Stimulated activated CD8-positive, alpha-beta memory T cell treated with anti-CD3 and anti-CD28 coated beads, Interleukin-12 subunit alpha, Interleukin-12 subunit beta, amount 100 ng/mL, for 1 hour (primary cell): ENCODE results near the gene CDK12.
"Not testable (repeated sequence)": the region's sequence is repeated elsewhere in the genome, so short reads cannot be mapped to it uniquely, and the experiment has no call there.

Source experiments
- DNase-seq: peaks from one replicate; pipeline ENCODE4 v3.0.0-alpha.2; 2020; ENCODE audit warnings: low read depth

The CDK12 gene

DNA sequence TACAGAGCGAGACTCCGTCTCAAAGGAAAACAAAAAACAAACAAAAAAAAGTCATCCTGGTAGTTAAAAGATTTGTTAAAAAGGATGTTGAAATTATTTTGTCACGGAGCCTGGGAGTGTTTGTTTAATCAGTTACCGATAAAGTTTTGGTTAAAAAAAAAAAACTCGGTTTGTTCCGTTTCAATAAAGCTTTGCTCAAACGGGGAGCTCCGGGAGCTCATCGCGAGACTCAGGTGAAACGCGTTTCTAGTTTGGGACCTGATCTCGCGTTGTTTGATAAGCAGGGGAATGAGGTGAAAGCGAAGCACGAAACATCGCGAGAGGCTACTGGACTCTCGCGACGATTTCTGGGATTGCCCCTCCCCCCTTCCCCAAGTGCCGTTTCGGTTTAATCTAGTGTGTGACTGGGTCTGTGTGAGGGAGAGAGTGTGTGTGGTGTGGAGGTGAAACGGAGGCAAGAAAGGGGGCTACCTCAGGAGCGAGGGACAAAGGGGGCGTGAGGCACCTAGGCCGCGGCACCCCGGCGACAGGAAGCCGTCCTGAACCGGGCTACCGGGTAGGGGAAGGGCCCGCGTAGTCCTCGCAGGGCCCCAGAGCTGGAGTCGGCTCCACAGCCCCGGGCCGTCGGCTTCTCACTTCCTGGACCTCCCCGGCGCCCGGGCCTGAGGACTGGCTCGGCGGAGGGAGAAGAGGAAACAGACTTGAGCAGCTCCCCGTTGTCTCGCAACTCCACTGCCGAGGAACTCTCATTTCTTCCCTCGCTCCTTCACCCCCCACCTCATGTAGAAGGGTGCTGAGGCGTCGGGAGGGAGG is at the start of gene CDK12:
Gene CDK12 (plus strand): TSS at position 374 of the 813 bp plus-strand sequence. CDS start 586 bp downstream, outside the sequence.
- DNase-seq: peak; percentile 92

DNA sequence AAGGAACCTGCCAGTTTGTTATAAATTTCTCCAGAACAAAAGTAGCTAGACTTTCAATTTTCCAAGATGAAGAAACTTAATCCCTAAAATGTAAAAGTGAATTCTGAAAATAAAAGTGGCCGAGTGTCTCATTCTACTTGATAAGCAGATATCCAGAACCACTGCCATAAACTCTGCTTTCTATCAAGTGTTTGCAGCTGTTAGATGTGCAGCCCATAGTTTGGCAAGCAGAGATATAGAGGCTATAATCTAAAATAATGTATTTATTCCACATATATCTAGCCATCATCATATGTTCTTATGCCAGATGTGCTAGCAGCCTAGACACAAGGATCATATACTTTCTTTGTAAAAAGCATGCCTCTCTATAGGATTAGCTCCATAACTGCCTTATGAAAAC is 45.1 kb upstream of the CDK12 start:
- DNase-seq: no peak

DNA sequence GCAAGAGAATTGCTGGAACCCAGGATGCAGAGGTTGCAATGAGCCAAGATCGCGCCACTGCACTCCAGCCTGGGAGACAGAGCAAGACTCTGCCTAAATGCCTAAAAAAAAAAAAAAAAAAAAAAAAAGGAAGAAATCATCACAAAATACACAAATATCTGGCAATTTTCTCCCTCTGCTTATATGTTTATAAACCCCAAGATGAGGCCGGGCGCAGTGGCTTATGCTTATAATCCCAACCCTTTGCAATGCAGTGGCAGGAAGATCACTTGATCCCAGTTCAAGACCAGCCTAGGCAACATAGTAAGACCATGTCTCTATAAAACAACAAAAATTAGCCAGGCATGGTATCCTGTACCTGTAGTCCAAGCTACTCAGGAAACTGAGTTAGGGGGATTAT is 31.7 kb upstream of the CDK12 start:
- no peak for DNase-seq

DNA sequence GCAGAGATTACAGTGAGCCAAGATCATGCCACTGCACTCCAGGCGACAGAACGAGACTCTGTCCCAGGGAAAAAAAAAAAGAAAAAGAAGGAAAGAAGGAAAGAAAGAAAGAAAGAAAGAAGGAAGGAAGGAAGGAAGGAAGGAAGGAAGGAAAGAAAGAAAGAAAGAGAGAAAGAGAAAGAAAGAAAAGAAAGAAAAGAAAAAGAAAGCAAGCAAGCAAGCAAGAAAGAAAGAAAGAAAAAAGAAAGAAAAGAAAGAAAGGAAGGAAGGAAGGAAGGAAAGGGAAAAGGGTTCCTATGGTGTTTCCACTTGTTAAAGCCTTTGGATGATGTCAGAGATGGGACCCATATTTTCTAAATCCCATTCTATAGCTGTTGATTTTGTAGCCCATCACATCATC is 21.4 kb upstream of the CDK12 start:
- DNase-seq: not testable (repeated sequence)

DNA sequence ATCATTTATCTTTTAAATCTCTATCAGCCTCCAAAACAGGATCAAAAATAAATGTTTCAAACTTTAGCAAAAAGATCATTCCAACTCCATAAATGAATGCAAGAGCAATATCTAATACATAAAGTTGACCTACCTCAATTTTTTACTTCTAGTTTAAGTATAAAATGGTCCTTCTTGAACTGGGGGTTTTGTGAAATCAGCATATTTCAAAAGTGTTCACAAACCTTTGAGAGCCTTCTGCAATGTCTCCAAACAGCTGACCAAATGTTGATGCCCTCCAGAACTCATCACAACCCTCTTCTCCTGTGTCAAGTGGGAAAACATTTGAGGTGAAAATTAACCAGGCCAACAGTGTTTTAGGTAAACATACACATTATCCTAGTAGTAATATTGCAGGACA is 18.0 kb upstream of the CDK12 start:
- no peak for DNase-seq

DNA sequence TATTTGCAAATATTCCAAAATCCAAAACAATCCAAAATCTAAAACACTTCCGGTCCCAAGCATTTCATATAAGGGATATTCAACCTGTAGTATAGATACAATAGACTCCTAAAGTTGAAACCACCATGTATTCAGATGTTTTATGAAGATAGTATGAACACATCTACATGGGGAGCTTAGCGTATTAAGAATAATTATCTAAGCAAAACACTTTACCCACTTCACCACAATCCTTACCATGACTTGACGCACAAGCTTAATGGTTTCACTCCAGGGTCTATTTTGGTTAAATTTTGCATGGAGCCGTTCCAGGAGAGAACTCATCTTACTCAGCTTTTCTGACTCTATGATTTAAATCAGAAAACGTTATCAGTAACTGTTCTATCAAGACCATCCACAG is 13.7 kb upstream of the CDK12 start:
- no peak for DNase-seq

DNA sequence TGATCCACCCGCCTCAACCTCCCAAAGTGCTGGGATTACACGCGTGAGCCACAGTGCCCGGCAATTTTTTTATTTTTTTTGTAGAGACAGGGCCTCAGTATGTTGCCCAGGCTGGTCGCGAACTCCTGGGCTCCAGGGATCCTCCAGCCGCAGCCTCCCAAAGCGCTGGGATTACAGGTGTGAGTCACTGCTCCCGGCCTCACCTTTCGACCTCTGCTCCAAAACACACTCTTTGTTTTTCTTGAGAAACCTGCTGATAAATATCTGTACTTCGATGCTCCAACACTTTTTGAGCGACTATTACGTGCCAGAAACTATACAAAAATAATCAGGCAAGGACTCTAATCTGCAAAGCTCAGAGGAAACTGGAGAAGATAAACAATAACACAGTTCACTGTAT is 11.2 kb upstream of the CDK12 start:
- DNase-seq: no peak

DNA sequence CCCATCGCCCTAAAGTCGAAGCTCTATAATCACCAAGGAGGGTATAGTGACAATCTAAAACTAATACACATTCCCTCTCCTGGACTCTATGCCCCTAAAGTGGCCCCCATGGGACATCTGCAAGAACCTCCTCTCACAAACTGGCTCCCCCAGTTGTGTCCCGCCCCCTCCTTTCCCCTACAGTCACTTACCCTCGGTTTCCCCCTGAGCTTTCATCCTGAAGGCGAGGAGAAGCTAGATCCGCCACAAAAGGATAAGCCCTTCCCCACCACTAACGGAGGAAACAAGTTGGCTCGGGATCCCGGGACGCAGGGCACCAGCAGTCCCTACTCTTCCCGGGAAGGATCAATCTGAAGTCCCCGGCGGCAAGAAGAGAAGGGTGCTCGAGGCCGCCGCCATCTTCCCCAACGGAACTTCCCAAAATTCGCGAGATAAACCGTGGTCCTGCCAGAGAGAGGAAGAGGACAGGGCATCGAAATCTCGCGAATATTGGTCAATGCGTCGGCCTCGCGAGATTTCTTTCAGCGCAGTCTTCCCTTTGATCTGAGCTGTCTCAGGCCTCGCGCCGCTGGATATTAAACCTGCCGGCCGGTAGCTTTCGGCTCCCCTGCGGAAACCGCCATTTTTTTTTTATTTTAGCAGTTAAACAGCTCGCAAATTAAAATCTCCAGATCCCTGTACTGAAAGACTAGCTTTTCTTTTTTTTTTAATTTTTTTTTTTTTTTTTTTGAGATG is 10.3 kb upstream of the CDK12 start, which contains the start of gene MED1:
Gene MED1 (minus strand): TSS at position 417 of the 735 bp plus-strand sequence. CDS start 201 bp downstream, at position 216.
- DNase-seq: peak; percentile 79

DNA sequence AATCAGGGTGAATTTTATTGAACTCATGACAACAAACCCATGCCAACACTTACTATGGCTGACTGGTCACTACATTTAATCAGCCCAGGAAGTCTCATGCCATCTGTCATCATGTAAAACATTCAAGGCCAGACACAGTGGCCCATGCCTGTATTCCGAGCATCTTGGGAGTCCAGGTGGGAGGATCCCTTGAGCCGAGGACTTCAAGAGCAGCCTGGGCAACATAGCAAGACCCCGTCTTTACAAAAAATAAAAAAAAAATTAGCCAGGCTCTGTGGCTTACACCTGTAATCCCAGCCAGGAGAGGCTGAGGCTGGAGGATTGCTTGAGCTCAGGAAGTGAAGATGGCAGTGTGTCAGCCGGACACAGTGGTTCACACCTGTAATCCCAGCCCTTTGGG is 5.4 kb upstream of the CDK12 start:
- no peak for DNase-seq

DNA sequence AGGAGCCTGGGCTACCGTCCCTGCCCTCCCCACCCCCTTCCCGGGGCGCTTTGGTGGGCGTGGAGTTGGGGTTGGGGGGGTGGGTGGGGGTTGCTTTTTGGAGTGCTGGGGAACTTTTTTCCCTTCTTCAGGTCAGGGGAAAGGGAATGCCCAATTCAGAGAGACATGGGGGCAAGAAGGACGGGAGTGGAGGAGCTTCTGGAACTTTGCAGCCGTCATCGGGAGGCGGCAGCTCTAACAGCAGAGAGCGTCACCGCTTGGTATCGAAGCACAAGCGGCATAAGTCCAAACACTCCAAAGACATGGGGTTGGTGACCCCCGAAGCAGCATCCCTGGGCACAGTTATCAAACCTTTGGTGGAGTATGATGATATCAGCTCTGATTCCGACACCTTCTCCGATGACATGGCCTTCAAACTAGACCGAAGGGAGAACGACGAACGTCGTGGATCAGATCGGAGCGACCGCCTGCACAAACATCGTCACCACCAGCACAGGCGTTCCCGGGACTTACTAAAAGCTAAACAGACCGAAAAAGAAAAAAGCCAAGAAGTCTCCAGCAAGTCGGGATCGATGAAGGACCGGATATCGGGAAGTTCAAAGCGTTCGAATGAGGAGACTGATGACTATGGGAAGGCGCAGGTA is 762 bp downstream of the CDK12 start:
- no peak for DNase-seq

DNA sequence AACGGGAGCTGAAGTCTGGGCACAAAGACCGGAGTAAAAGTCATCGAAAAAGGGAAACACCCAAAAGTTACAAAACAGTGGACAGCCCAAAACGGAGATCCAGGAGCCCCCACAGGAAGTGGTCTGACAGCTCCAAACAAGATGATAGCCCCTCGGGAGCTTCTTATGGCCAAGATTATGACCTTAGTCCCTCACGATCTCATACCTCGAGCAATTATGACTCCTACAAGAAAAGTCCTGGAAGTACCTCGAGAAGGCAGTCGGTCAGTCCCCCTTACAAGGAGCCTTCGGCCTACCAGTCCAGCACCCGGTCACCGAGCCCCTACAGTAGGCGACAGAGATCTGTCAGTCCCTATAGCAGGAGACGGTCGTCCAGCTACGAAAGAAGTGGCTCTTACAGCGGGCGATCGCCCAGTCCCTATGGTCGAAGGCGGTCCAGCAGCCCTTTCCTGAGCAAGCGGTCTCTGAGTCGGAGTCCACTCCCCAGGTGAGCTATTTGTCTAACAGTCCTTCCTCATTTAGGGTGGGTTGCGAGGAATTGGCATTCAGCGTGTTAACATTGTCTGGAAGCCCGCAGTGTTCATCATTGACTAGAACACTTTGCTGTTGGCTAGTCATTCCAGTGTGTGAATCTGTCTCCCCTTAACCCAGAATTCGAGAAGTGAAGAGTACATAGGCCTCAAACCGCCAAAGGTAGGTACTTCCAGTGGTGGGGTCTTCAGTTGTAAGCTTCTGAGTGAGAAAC is 1.5 kb downstream of the CDK12 start:
- DNase-seq: no peak

DNA sequence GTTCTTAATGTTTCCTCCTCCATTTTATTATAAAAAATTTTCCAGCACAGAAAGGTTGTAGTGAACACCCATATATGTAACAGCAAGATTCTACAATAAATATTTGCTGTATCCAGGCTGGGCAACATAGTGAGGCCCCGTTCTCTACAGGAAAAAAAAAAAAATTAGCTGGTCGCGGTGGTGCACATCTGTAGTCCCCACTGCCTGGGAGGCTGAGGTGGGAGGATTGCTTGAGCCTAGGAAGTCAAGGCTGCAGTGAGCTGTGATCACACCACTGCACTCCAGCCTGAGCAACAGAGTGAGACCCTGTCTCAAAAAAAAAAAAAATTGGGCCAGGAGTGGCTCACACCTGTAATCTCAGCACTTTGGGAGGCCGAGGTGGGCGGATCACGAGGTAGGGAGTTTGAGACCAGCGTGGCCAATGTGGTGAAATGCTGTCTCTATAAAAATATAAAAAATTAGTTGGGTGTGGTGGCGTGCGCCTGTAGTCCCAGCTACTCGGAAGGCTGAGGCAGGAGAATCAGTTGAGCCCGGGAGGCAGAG is 3.4 kb downstream of the CDK12 start:
- DNase-seq: not testable (repeated sequence)

DNA sequence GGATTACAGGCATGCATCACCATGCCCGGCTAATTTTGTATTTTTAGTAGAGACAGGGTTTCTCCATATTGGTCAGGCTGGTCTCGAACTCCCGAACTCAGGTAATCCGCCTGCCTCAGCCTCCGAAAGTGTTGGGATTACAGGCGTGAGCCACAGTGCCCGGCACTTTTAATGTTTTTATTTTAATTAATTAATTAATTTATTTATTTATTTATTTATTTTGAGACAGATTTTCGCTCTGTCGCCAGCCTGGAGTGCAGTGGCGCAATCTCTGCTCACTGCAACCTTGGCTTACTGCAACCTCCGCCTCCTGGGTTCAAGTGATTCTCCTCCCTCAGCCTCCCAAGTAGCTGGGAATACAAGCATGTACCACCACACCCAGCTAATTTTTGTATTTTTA is 7.3 kb downstream of the CDK12 start:
- not testable (repeated sequence) for DNase-seq

DNA sequence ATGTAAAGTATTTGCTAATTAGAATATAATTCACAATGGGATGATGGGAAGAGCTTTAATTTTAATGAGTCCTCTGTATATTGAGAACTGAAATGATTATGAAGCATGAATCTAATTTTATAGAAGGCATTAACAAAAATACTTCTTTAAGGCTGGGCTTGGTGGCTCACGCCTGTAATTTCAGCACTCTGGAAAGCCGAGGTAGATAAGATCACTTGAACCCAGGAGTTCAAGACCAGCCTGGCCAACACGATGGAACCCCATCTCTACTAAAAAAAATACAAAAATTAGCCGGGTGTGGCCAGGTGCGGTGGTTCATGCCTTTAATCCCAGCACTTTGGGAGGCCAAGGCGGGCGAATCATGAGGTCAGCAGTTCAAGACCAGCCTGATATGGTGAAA is 12.0 kb downstream of the CDK12 start:
- no peak for DNase-seq

DNA sequence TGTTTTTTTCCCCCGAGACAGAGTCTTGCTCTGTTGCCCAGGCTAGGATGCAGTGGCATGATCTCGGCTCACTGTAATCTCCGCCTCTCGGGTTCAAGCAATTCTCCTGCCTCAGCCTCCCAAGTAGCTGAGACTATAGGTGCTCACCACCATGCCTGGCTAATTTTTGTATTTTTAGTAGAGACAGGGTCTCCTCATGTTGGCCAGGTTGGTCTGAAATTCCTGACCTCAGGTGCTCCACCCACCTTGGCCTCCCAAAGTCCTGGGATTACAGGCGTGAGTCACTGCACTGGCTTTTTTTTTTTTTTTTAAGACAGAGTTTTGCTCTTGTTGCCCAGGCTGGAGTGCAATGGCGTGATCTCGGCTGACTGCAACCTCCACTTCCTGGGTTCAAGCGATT is 18.3 kb downstream of the CDK12 start:
- DNase-seq: not testable (repeated sequence)

DNA sequence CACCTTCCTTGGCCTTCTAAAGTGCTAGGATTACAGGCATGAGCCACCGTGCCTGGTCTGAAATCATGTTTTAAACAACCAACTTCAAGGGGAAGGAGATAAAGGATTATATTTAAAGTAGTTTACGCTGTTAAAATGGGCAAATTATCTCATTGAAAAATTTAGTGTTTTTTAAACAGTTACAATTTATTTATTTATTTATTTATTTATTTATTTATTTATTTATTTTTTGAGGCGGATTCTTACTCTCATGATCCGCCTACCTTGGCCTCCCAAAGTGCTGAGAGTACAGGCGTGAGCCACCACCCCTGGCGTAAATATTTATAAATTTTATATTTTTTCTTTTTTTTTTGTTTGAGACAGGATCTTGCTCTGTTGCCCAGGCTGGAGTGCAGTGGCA is 22.2 kb downstream of the CDK12 start:
- no peak for DNase-seq

DNA sequence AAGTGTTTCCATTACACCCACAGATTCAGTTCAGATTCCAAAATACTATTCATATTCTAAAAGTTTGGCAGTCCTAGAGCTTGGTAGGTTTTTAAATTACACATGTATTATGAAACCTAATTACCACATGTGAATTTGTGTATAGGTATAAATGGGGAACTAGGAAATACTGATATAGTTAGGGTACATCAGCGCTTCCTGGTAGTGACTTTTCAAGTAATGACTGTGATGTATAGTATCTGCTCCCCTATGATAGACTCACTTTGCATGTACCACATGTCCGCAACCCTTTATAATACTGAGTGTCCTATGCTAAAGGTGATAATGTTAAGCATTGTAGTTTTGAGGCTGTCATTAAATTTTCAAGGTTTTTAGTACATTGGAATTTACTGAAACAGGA is 22.9 kb downstream of the CDK12 start:
- DNase-seq: no peak

DNA sequence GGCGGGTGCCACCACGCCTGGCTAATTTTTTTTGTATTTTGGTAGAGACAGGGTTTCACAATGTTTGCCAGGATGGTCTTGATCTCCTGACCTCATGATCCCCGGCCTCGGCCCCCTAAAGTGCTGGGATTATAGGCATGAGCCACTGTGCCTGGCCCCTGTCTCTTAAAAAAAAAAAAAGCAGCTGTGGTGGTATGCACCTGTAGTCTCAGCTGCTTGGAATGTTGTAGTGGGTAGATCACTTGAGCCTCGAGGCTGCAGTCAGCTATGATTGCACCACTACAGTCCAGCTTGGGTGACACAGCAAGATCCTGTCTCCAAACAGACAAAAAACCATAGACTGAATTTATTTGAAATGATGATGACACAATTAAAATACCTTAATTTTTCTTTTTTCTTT is 24.3 kb downstream of the CDK12 start:
- DNase-seq: no peak

DNA sequence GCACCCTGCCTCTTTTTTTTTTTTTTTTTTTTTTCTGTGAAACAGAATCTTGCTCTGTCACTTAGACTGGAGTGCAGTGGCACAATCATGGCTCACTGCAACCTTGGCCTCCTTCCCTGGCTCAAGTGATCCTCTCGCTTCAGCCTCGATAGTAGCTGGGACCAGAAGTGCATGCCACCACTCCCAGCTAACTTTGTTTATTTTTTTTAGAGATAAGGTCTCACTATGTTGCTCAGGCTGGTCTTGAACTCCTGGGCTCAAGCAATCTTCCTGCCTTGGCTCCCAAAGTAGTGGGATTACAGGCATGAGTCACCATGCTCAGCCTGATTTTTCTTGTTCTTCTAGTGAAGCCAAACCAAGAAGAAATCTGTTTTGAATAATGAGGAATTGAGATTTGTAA is 25.0 kb downstream of the CDK12 start:
- DNase-seq: no peak

DNA sequence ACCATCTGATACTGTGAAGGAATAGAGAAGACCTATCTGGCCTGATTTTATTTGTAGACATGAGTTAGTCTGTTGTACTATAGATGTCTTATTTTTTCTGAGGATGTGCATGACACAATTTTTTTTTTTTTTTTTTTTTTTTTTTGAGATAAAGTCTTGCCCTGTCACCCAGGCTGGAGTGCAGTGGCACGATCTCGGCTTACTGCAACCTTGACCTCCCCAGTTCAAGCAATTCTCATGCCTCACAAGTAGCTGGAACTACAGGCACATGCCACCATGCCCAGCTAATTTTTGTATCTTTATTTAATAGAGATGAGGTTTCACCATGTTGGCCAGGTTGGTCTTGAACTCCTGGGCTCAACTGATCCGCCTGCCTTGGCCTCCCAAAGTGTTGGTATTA is 26.2 kb downstream of the CDK12 start:
- DNase-seq: not testable (repeated sequence)

DNA sequence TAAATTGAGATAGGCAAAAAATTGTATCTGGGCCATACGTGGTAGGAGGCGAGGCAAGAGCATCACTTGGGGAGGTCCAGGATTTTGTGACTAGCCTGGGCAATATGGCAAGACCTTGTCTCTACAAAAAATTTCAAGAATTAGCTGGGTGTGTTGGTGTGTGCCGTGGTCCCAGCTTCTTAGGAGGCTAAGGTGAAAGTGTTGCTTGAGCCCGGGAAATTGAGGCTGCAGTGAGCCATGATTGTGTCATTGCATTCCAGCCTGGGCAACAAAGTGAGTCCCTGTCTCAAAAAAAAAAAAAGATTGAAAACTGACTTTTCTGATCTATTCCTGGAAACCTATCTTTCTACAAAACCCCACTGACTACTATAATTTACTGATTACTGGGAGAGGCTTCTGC is 26.7 kb downstream of the CDK12 start:
- DNase-seq: no peak

DNA sequence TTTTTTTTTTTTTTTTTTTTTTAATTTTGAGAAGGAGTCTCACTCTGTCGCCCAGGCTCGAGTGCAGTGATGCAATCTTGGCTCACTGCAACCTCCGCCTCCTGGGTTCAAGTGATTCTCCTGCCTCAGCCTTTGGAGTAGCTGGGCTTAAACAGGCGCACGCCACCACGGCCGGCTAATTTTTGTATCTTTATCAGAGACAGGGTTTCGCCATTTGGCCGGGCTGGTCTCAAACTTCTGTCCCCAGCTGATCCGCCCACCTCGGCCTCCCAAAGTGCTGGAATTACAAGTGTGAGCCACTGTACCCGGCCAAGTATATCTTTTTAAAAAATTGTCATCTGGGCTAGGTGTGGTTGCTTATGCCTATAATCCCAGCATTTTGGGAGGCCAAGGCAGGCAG is 35.6 kb downstream of the CDK12 start:
- DNase-seq: not testable (repeated sequence)
